Astrocyte of the spinal cord (primary cell): ENCODE measurements around the gene DLX2.

Experiments
- DNase-seq: peaks from one replicate; pipeline ENCODE4 v3.0.0; 2011; ENCODE audit warnings: low read depth, low spot score
- H3K4me3 ChIP-seq: 2 replicates; pipeline ENCODE4 v1.5.1; 2011; ENCODE audit warnings: low read depth, mild to moderate bottlenecking, low read length, moderate library complexity
- CTCF ChIP-seq: IDR thresholded peaks from 2 replicates; pipeline ENCODE4 v1.5.1; 2012; ENCODE audit warnings: low read depth, mild to moderate bottlenecking, low read length, inconsistent platforms
- in situ Hi-C: cut with HindIII; loops from 2 replicates; pipeline ENCODE4 v1.10.0; 2017; ENCODE audit warnings: low sequenced_read_pairs

The DLX2 gene

GRCh38 chr2:172085460-172086159, 17.1 kb downstream of the DLX2 start, which contains the start of gene DLX1:
DLX1 (plus strand) TSS chr2:172085507; CDS start chr2:172085678, 171 bp downstream.
- no peak for TF ChIP-seq CTCF
- in situ Hi-C loops = no loop called here
- DNase-seq = no peak
- H3K4me3 ChIP-seq = peak within 1 kb of the TSS; percentile 41

- peak; percentile 93 for DNase-seq
- TF ChIP-seq CTCF = no peak
- peak overlapping the region; percentile 41 for H3K4me3 ChIP-seq
- in situ Hi-C loops = no loop called here
Observed at GRCh38 chr2:172084645-172085459, 17.8 kb downstream of the DLX2 start.

GRCh38 chr2:172084395-172084644, 18.4 kb downstream of the DLX2 start:
- no peak overlapping the region for H3K4me3 ChIP-seq
- DNase-seq = no peak
- in situ Hi-C loops = no loop called here
- no peak for TF ChIP-seq CTCF

- in situ Hi-C loops = no loop called here
- DNase-seq = no peak
- TF ChIP-seq CTCF = no peak
- H3K4me3 ChIP-seq = no peak overlapping the region
Observed at GRCh38 chr2:172083628-172084394, 18.9 kb downstream of the DLX2 start.

GRCh38 chr2:172082944-172083627, 19.6 kb downstream of the DLX2 start:
- TF ChIP-seq CTCF = no peak
- no peak overlapping the region for H3K4me3 ChIP-seq
- in situ Hi-C loops = no loop called here
- DNase-seq = no peak
